Karpas-422 (cell line): Measurements from ENCODE around the gene PACRG. TPM values are rescaled to one million over a fixed set of nuclear protein-coding genes. Genes with fewer than 3 reads are reported as not detected.

ENCODE experiments used
- DNase-seq: peaks from one replicate; pipeline ENCODE4 v3.0.0-alpha.2; 2015
- H2AFZ ChIP-seq: fragments of 200-600 bp; sonication (generic); 2 replicates; pipeline ENCODE4 v1.6.1; 2014; ENCODE audit warnings: antibody characterized with exemption, low read length, mixed read lengths
- H3K27ac ChIP-seq: fragments of 200-600 bp; sonication (generic); 2 replicates; pipeline ENCODE4 v1.5.1; 2014; ENCODE audit warnings: mild to moderate bottlenecking, low read length, moderate library complexity
- H3K27me3 ChIP-seq: fragments of 200-600 bp; sonication (generic); 2 replicates; pipeline ENCODE4 v1.6.1; 2014; ENCODE audit warnings: low read length, mixed read lengths
- H3K36me3 ChIP-seq: fragments of 200-600 bp; sonication (generic); 2 replicates; pipeline ENCODE4 v1.6.1; 2014; ENCODE audit warnings: low read length, mixed read lengths; ENCODE audit not compliant: insufficient read depth
- H3K4me1 ChIP-seq: fragments of 200-600 bp; sonication (generic); 2 replicates; pipeline ENCODE4 v1.6.1; 2014; ENCODE audit warnings: mild to moderate bottlenecking, low read length, mixed read lengths
- H3K4me2 ChIP-seq: fragments of 200-600 bp; sonication (generic); 2 replicates; pipeline ENCODE4 v1.6.1; 2014; ENCODE audit warnings: low read length, low read depth, mild to moderate bottlenecking; ENCODE audit not compliant: poor library complexity, severe bottlenecking
- H3K4me3 ChIP-seq: fragments of 200-600 bp; sonication (generic); 2 replicates; pipeline ENCODE4 v1.5.1; 2014; ENCODE audit warnings: mild to moderate bottlenecking, antibody characterized with exemption, low read length, mixed read lengths
- H3K79me2 ChIP-seq: fragments of 200-600 bp; sonication (generic); 2 replicates; pipeline ENCODE4 v1.6.1; 2014; ENCODE audit warnings: mild to moderate bottlenecking, low read length, mixed read lengths
- H3K9ac ChIP-seq: fragments of 200-600 bp; sonication (generic); 2 replicates; pipeline ENCODE4 v1.6.0; 2014; ENCODE audit warnings: low read length
- H3K9me2 ChIP-seq: fragments of 200-600 bp; sonication (generic), shearing (Covaris generic); replicated peaks from 2 replicates; pipeline ENCODE4 v1.6.0; 2014; ENCODE audit warnings: mild to moderate bottlenecking, low read length, moderate library complexity; ENCODE audit not compliant: insufficient read depth
- H3K9me3 ChIP-seq: fragments of 300-700, 200-600 bp; sonication (generic); 2 replicates; pipeline ENCODE4 v1.6.1; 2014; ENCODE audit warnings: low read length, mixed read lengths
- H4K20me1 ChIP-seq: fragments of 200-600 bp; sonication (generic); 2 replicates; pipeline ENCODE4 v1.6.1; 2014; ENCODE audit warnings: mild to moderate bottlenecking, antibody characterized with exemption, low read length, low read depth; ENCODE audit not compliant: insufficient read depth
- total RNA-seq: library from RNA; depleted of rRNA; stranded (reverse); fragments of >200 nt; shearing (Covaris generic); gene quantifications from 2 replicates; pipeline ENCODE4 v1.2.3, GENCODE V29; 2014; ENCODE audit warnings: low replicate concordance

The PACRG gene
- total RNA-seq, 1 experiment from 2014 or later, result not detected

DNA sequence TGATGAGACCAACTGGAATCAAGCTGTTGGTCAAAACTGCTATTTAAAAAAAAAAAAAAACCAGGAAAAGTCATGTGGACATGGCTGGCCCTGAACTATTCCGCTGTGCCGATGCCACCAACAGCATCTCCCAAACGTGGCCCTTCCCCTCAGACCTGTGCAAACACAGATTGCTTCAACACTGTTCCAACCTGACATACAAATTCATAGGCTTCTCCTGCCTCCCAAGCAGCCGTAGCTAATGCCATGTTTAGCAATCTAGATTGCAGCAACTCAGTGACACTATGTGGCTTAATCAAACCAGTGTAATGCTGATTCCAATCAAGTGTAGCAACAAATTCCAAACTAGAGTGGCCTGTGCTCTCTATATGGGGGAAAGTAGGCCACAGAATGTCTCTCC lies 16.4 kb upstream of the PACRG start:
- Histone ChIP-seq H3K27me3 (no peaks in the 10 kb centered on the region), H3K4me1 (no peaks in the 10 kb centered on the region), H3K27ac (no peak overlapping the region), H3K9me3 (peaks cover 9% of the 10 kb centered on the region), H3K79me2 (no peaks in the 10 kb centered on the region), H3K4me2 (no peak overlapping the region), H3K4me3 (no peak overlapping the region), H2AFZ (no peak overlapping the region), H3K36me3 (no peaks in the 10 kb centered on the region), H4K20me1 (no peaks in the 10 kb centered on the region), H3K9ac (no peak overlapping the region), H3K9me2 (no peaks in the 10 kb centered on the region)
- no peak for DNase-seq

DNA sequence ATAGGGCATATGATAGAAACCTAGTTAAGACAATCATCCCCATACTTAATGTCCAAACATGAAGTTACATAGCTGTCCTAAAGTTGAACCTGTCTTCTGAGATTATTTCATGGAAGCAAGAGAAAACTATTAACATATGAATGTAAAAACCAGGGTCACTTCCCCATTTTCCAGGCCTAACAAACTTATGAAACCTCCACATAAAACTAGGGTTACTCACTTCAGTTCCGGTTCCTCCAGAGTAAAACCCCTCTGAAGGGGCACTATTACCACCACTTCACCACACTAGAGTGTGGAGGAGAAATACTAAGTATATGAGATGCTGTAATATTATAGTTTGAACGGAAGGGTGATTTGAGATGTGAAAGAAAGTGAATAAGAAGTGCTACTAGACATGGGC lies 15.1 kb upstream of the PACRG start:
- no peak overlapping the region for H3K4me3 ChIP-seq
- H3K27ac ChIP-seq, result no peak overlapping the region
- no peak overlapping the region for H2AFZ ChIP-seq
- peaks cover 17% of the 10 kb centered on the region for H3K9me3 ChIP-seq
- H4K20me1 ChIP-seq, result no peaks in the 10 kb centered on the region
- no peaks in the 10 kb centered on the region for H3K79me2 ChIP-seq
- H3K9me2 ChIP-seq, result no peaks in the 10 kb centered on the region
- DNase-seq, result no peak
- H3K36me3 ChIP-seq, result no peaks in the 10 kb centered on the region
- H3K4me2 ChIP-seq, result no peak overlapping the region
- no peaks in the 10 kb centered on the region for H3K27me3 ChIP-seq
- no peaks in the 10 kb centered on the region for H3K4me1 ChIP-seq
- H3K9ac ChIP-seq, result no peak overlapping the region

GRCh38 chr6:162713974-162714780 lies 13.6 kb upstream of the PACRG start:
- Histone ChIP-seq H3K4me2 (no peak overlapping the region), H3K4me1 (no peaks in the 10 kb centered on the region), H3K4me3 (no peak overlapping the region), H3K9ac (no peak overlapping the region), H2AFZ (no peak overlapping the region), H3K27ac (no peak overlapping the region), H4K20me1 (no peaks in the 10 kb centered on the region), H3K27me3 (no peaks in the 10 kb centered on the region), H3K79me2 (no peaks in the 10 kb centered on the region), H3K9me3 (peaks cover 16% of the 10 kb centered on the region), H3K36me3 (no peaks in the 10 kb centered on the region), H3K9me2 (no peaks in the 10 kb centered on the region)
- DNase-seq, result no peak

GRCh38 chr6:162715601-162716000 lies 12.2 kb upstream of the PACRG start:
- no peaks in the 10 kb centered on the region for H3K9me2 ChIP-seq
- H3K27me3 ChIP-seq, result no peaks in the 10 kb centered on the region
- no peak overlapping the region for H3K9ac ChIP-seq
- H3K9me3 ChIP-seq, result peaks cover 16% of the 10 kb centered on the region
- H3K79me2 ChIP-seq, result no peaks in the 10 kb centered on the region
- no peaks in the 10 kb centered on the region for H3K36me3 ChIP-seq
- H3K4me3 ChIP-seq, result no peak overlapping the region
- H3K27ac ChIP-seq, result no peak overlapping the region
- no peak overlapping the region for H3K4me2 ChIP-seq
- no peak overlapping the region for H2AFZ ChIP-seq
- no peaks in the 10 kb centered on the region for H4K20me1 ChIP-seq
- H3K4me1 ChIP-seq, result no peaks in the 10 kb centered on the region
- DNase-seq, result no peak

GRCh38 chr6:162719528-162719927 lies 8.2 kb upstream of the PACRG start:
- Histone ChIP-seq H3K9me3 (peaks cover 19% of the 10 kb centered on the region), H3K4me3 (no peak overlapping the region), H3K4me1 (no peaks in the 10 kb centered on the region), H3K27ac (no peak overlapping the region), H3K27me3 (no peaks in the 10 kb centered on the region), H3K4me2 (no peak overlapping the region), H3K79me2 (no peaks in the 10 kb centered on the region), H3K36me3 (no peaks in the 10 kb centered on the region), H2AFZ (no peak overlapping the region), H3K9ac (no peak overlapping the region), H4K20me1 (no peaks in the 10 kb centered on the region), H3K9me2 (no peaks in the 10 kb centered on the region)
- no peak for DNase-seq

DNA sequence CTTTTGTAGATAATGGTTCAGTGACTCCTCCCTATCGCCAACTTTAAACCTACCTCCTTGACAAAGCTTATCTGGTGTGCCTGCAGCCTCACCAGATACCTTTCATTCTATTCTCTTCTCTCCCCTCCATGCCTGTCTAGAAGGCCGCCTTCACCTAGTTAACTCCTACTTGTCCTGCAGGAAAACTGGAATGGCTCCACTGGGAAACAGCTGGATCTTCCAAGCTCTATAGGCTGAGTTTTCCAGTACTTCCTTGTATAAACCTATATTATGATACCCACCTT lies 6.4 kb upstream of the PACRG start:
- DNase-seq, result no peak
- H2AFZ ChIP-seq, result no peak overlapping the region
- H3K9me3 ChIP-seq, result peaks cover 14% of the 10 kb centered on the region
- H3K4me1 ChIP-seq, result no peaks in the 10 kb centered on the region
- no peaks in the 10 kb centered on the region for H3K36me3 ChIP-seq
- H3K9me2 ChIP-seq, result no peaks in the 10 kb centered on the region
- H3K4me2 ChIP-seq, result no peak overlapping the region
- H3K79me2 ChIP-seq, result no peaks in the 10 kb centered on the region
- no peaks in the 10 kb centered on the region for H4K20me1 ChIP-seq
- no peak overlapping the region for H3K9ac ChIP-seq
- H3K4me3 ChIP-seq, result no peak overlapping the region
- H3K27ac ChIP-seq, result no peak overlapping the region
- H3K27me3 ChIP-seq, result no peaks in the 10 kb centered on the region

GRCh38 chr6:162722226-162722625 lies 5.5 kb upstream of the PACRG start:
- Histone ChIP-seq H3K27ac (no peak overlapping the region), H3K9me2 (no peaks in the 10 kb centered on the region), H3K79me2 (no peaks in the 10 kb centered on the region), H4K20me1 (no peaks in the 10 kb centered on the region), H3K4me1 (no peaks in the 10 kb centered on the region), H3K4me3 (no peak overlapping the region), H2AFZ (no peak overlapping the region), H3K27me3 (no peaks in the 10 kb centered on the region), H3K4me2 (no peak overlapping the region), H3K36me3 (no peaks in the 10 kb centered on the region), H3K9ac (no peak overlapping the region), H3K9me3 (peaks cover 8% of the 10 kb centered on the region; the same call in 1 of the 2 replicates)
- no peak for DNase-seq

DNA sequence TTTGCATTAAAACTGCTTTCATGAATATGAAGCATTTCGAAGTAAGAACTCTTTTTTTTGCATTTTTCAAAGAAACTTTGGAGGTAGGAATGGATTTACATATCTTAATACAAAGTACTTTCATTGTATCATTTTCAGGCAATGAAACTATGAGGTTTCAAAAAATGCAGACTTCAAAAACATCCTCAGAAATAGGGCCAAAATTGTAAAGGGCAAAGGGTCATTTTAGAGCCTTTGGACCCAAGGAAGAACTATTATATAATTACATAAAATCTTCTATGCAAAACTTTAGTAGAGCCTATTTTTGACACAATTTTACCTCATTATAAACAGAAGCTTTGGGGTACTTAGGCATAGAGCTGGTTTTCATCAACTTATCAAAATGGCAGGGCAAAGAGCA lies 5.1 kb upstream of the PACRG start:
- no peak overlapping the region for H3K27ac ChIP-seq
- H3K9ac ChIP-seq, result no peak overlapping the region
- H3K9me2 ChIP-seq, result no peaks in the 10 kb centered on the region
- H3K79me2 ChIP-seq, result no peaks in the 10 kb centered on the region
- no peak overlapping the region for H2AFZ ChIP-seq
- DNase-seq, result no peak
- H3K4me3 ChIP-seq, result no peak overlapping the region
- no peaks in the 10 kb centered on the region for H3K36me3 ChIP-seq
- no peaks in the 10 kb centered on the region for H3K27me3 ChIP-seq
- peaks cover 6% of the 10 kb centered on the region; the same call in 1 of the 2 replicates for H3K9me3 ChIP-seq
- H3K4me1 ChIP-seq, result no peaks in the 10 kb centered on the region
- H3K4me2 ChIP-seq, result no peak overlapping the region
- H4K20me1 ChIP-seq, result no peaks in the 10 kb centered on the region
